ENCODE measurements around the gene DRAM1.

DRAM1 gene

GRCh38 chr12:101939306-101939705 is 61.9 kb downstream of the DRAM1 start:
- no peaks in the 10 kb centered on the region for H3K36me3 ChIP-seq (ENCODE audit: control insufficient read depth, insufficient read depth, low read length)
- H3K27me3 ChIP-seq (replicated peaks; ENCODE audit: control insufficient read depth, insufficient read depth, low read length, poor library complexity, severe bottlenecking), result no peaks in the 10 kb centered on the region
- H3K4me3 ChIP-seq (ENCODE audit: insufficient read depth, low read depth, low read length, poor library complexity, severe bottlenecking), result no peak overlapping the region
- H3K4me1 ChIP-seq (ENCODE audit: control insufficient read depth, insufficient read depth, low read length, poor library complexity, severe bottlenecking), result no peaks in the 10 kb centered on the region
- H3K27ac ChIP-seq (ENCODE audit: insufficient read depth, low read length, poor library complexity, severe bottlenecking), result no peak overlapping the region
- no peak for DNase-seq
- no peaks in the 10 kb centered on the region for H3K9me3 ChIP-seq (ENCODE audit: control insufficient read depth, low read length)

DNA sequence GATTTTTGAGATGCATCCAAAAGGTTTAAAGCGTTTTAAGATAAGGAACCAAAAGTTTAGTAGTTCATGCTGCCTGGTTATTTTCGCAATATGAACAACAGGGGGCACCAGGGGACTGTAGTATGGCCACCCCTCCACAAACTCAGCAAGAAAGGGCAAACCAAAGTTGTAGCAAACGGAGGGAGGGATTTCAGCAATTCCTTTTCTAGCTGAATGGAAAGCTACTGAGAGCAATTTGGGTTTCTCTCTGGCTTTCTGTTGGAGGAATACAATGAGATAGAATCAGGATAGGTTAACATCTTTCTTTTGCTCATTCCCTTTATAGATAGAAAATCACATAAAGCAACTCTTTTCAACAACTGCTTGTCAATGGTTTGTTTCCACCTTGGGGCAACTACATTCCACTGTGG is 62.5 kb downstream of the DRAM1 start:
- Histone ChIP-seq H3K36me3 (ENCODE audit: control insufficient read depth, insufficient read depth, low read length) (no peaks in the 10 kb centered on the region), H3K27me3 (replicated peaks; ENCODE audit: control insufficient read depth, insufficient read depth, low read length, poor library complexity, severe bottlenecking) (no peaks in the 10 kb centered on the region), H3K4me3 (ENCODE audit: insufficient read depth, low read depth, low read length, poor library complexity, severe bottlenecking) (no peak overlapping the region), H3K9me3 (ENCODE audit: control insufficient read depth, low read length) (no peaks in the 10 kb centered on the region), H3K27ac (ENCODE audit: insufficient read depth, low read length, poor library complexity, severe bottlenecking) (no peak overlapping the region), H3K4me1 (ENCODE audit: control insufficient read depth, insufficient read depth, low read length, poor library complexity, severe bottlenecking) (no peaks in the 10 kb centered on the region)
- DNase-seq, result peak in 1 of 3 donors; percentile 25

- no peak for DNase-seq
- Histone ChIP-seq H3K4me1 (ENCODE audit: control insufficient read depth, insufficient read depth, low read length, poor library complexity, severe bottlenecking) (no peaks in the 10 kb centered on the region), H3K27ac (ENCODE audit: insufficient read depth, low read length, poor library complexity, severe bottlenecking) (no peak overlapping the region), H3K4me3 (ENCODE audit: insufficient read depth, low read depth, low read length, poor library complexity, severe bottlenecking) (no peak overlapping the region), H3K27me3 (replicated peaks; ENCODE audit: control insufficient read depth, insufficient read depth, low read length, poor library complexity, severe bottlenecking) (no peaks in the 10 kb centered on the region), H3K9me3 (ENCODE audit: control insufficient read depth, low read length) (no peaks in the 10 kb centered on the region), H3K36me3 (ENCODE audit: control insufficient read depth, insufficient read depth, low read length) (no peaks in the 10 kb centered on the region)
Measured at GRCh38 chr12:101940400-101940950, 63.1 kb downstream of the DRAM1 start.

- DNase-seq, result no peak
- no peaks in the 10 kb centered on the region for H3K4me1 ChIP-seq (ENCODE audit: control insufficient read depth, insufficient read depth, low read length, poor library complexity, severe bottlenecking)
Measured at GRCh38 chr12:101941306-101942249, 64.2 kb downstream of the DRAM1 start.

GRCh38 chr12:101942250-101942605 is 64.8 kb downstream of the DRAM1 start:
- H3K36me3 ChIP-seq (ENCODE audit: control insufficient read depth, insufficient read depth, low read length), result no peaks in the 10 kb centered on the region
- H3K4me1 ChIP-seq (ENCODE audit: control insufficient read depth, insufficient read depth, low read length, poor library complexity, severe bottlenecking), result no peaks in the 10 kb centered on the region
- H3K27ac ChIP-seq (ENCODE audit: insufficient read depth, low read length, poor library complexity, severe bottlenecking), result no peak overlapping the region
- H3K9me3 ChIP-seq (ENCODE audit: control insufficient read depth, low read length), result no peaks in the 10 kb centered on the region
- no peaks in the 10 kb centered on the region for H3K27me3 ChIP-seq (replicated peaks; ENCODE audit: control insufficient read depth, insufficient read depth, low read length, poor library complexity, severe bottlenecking)
- H3K4me3 ChIP-seq (ENCODE audit: insufficient read depth, low read depth, low read length, poor library complexity, severe bottlenecking), result no peak overlapping the region
- no peak for DNase-seq

More at GRCh38 chr12:101941306-101942249, 64.2 kb downstream of the DRAM1 start:
- H3K27ac ChIP-seq (ENCODE audit: insufficient read depth, low read length, poor library complexity, severe bottlenecking), result no peak overlapping the region
- H3K4me3 ChIP-seq (ENCODE audit: insufficient read depth, low read depth, low read length, poor library complexity, severe bottlenecking), result no peak overlapping the region
- H3K27me3 ChIP-seq (replicated peaks; ENCODE audit: control insufficient read depth, insufficient read depth, low read length, poor library complexity, severe bottlenecking), result no peaks in the 10 kb centered on the region
- H3K9me3 ChIP-seq (ENCODE audit: control insufficient read depth, low read length), result no peaks in the 10 kb centered on the region
- H3K36me3 ChIP-seq (ENCODE audit: control insufficient read depth, insufficient read depth, low read length), result no peaks in the 10 kb centered on the region

GRCh38 chr12:101945369-101946232 is 68.2 kb downstream of the DRAM1 start:
- no peak for DNase-seq
- Histone ChIP-seq H3K27ac (ENCODE audit: insufficient read depth, low read length, poor library complexity, severe bottlenecking) (no peak overlapping the region), H3K36me3 (ENCODE audit: control insufficient read depth, insufficient read depth, low read length) (no peaks in the 10 kb centered on the region), H3K27me3 (replicated peaks; ENCODE audit: control insufficient read depth, insufficient read depth, low read length, poor library complexity, severe bottlenecking) (no peaks in the 10 kb centered on the region), H3K4me3 (ENCODE audit: insufficient read depth, low read depth, low read length, poor library complexity, severe bottlenecking) (no peak overlapping the region), H3K9me3 (ENCODE audit: control insufficient read depth, low read length) (no peaks in the 10 kb centered on the region), H3K4me1 (ENCODE audit: control insufficient read depth, insufficient read depth, low read length, poor library complexity, severe bottlenecking) (no peaks in the 10 kb centered on the region)

DNA sequence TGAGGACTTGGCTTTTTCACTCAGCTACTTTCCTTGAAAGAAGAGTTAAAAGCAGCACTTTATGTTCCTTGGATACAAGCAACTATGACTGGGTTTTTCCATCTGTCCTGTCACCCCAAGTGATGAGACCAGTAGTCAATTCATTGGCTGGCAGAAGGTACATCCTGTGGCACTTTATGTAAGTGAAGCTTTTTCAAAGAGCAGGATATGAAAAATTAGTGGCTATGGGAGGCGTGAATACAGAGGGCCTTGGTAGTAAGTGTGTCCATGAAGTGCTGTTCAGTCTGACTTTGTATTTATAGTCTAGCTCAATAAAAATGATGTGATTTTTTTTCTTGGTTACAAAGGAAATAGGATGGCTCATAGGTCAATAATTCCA is 68.8 kb downstream of the DRAM1 start:
- Histone ChIP-seq H3K4me1 (ENCODE audit: control insufficient read depth, insufficient read depth, low read length, poor library complexity, severe bottlenecking) (no peaks in the 10 kb centered on the region), H3K4me3 (ENCODE audit: insufficient read depth, low read depth, low read length, poor library complexity, severe bottlenecking) (no peak overlapping the region), H3K27me3 (replicated peaks; ENCODE audit: control insufficient read depth, insufficient read depth, low read length, poor library complexity, severe bottlenecking) (no peaks in the 10 kb centered on the region), H3K9me3 (ENCODE audit: control insufficient read depth, low read length) (no peaks in the 10 kb centered on the region), H3K36me3 (ENCODE audit: control insufficient read depth, insufficient read depth, low read length) (no peaks in the 10 kb centered on the region), H3K27ac (ENCODE audit: insufficient read depth, low read length, poor library complexity, severe bottlenecking) (no peak overlapping the region)
- no peak for DNase-seq

- no peak overlapping the region for H3K4me3 ChIP-seq (ENCODE audit: insufficient read depth, low read depth, low read length, poor library complexity, severe bottlenecking)
- no peaks in the 10 kb centered on the region for H3K36me3 ChIP-seq (ENCODE audit: control insufficient read depth, insufficient read depth, low read length)
- no peaks in the 10 kb centered on the region for H3K9me3 ChIP-seq (ENCODE audit: control insufficient read depth, low read length)
- DNase-seq, result no peak
- no peaks in the 10 kb centered on the region for H3K27me3 ChIP-seq (replicated peaks; ENCODE audit: control insufficient read depth, insufficient read depth, low read length, poor library complexity, severe bottlenecking)
- H3K4me1 ChIP-seq (ENCODE audit: control insufficient read depth, insufficient read depth, low read length, poor library complexity, severe bottlenecking), result no peaks in the 10 kb centered on the region
- H3K27ac ChIP-seq (ENCODE audit: insufficient read depth, low read length, poor library complexity, severe bottlenecking), result no peak overlapping the region
Measured at GRCh38 chr12:101947316-101947715, 69.9 kb downstream of the DRAM1 start.

DNA sequence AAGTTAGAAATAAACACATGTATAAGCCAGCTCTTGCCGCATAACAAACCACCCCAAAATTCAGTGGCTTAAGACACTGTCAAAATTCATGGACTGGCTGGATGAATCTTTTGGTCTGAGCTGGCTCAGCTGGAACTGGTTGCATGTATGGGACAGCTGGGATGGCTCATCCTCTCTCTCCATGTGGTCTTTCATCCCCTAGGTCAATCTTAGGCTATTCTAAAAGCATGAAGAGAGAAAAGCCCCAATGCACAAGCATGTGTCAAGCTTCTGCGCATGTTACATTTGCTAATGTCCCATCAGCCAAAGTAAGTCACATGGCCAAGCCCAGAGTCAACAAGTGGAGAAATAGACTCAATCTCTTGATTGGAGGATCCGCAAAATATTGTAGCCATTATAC is 71.0 kb downstream of the DRAM1 start:
- Histone ChIP-seq H3K4me3 (ENCODE audit: insufficient read depth, low read depth, low read length, poor library complexity, severe bottlenecking) (no peak overlapping the region), H3K27me3 (replicated peaks; ENCODE audit: control insufficient read depth, insufficient read depth, low read length, poor library complexity, severe bottlenecking) (no peaks in the 10 kb centered on the region), H3K27ac (ENCODE audit: insufficient read depth, low read length, poor library complexity, severe bottlenecking) (no peak overlapping the region), H3K36me3 (ENCODE audit: control insufficient read depth, insufficient read depth, low read length) (no peaks in the 10 kb centered on the region), H3K9me3 (ENCODE audit: control insufficient read depth, low read length) (no peaks in the 10 kb centered on the region), H3K4me1 (ENCODE audit: control insufficient read depth, insufficient read depth, low read length, poor library complexity, severe bottlenecking) (no peaks in the 10 kb centered on the region)
- DNase-seq, result no peak

All from effector memory CD4-positive, alpha-beta T cell (primary cell).